Measurements from ENCODE around the gene PAK4. TPM values are rescaled to one million over a fixed set of nuclear protein-coding genes. Genes with fewer than 3 reads are reported as not detected.

Gene PAK4
- total RNA-seq, 4 donors from 2014 or later, result 6.1 to 16.3 (median 7.5) TPM

GRCh38 chr19:39166571-39167391 is 41.2 kb downstream of the PAK4 start:
- peaks cover 0 to 51% (median 12%) of the 10 kb centered on the region in 3 donors for H3K4me1 ChIP-seq
- H3K4me3 ChIP-seq, result peak overlapping the region in 1 of 2 donors; percentile 12
- H3K27ac ChIP-seq, result peak overlapping the region in 3 of 4 donors; percentile 35 to 66 (median 57)
- 26 to 57% methylated on average over 2 to 4 of the region's 24 CpGs for WGBS, 2 donors (ENCODE audit: low coverage in 1 of 2)
- peaks cover 0 to 37% of the 10 kb centered on the region in 2 donors for H3K36me3 ChIP-seq
- no peaks in the 10 kb centered on the region for H3K9me3 ChIP-seq
- peak; percentile 71 for ATAC-seq
- no peaks in the 10 kb centered on the region for H3K27me3 ChIP-seq
- TF ChIP-seq, protein P1, sequence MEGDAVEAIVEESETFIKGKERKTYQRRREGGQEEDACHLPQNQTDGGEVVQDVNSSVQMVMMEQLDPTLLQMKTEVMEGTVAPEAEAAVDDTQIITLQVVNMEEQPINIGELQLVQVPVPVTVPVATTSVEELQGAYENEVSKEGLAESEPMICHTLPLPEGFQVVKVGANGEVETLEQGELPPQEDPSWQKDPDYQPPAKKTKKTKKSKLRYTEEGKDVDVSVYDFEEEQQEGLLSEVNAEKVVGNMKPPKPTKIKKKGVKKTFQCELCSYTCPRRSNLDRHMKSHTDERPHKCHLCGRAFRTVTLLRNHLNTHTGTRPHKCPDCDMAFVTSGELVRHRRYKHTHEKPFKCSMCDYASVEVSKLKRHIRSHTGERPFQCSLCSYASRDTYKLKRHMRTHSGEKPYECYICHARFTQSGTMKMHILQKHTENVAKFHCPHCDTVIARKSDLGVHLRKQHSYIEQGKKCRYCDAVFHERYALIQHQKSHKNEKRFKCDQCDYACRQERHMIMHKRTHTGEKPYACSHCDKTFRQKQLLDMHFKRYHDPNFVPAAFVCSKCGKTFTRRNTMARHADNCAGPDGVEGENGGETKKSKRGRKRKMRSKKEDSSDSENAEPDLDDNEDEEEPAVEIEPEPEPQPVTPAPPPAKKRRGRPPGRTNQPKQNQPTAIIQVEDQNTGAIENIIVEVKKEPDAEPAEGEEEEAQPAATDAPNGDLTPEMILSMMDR (IDR thresholded peaks at IDR 0.05), result no peak
- TF ChIP-seq EP300 (IDR thresholded peaks at IDR 0.05) (no peak), POLR2A (IDR thresholded peaks at IDR 0.05) (no peak)

GRCh38 chr19:39167461-39168257 is 42.1 kb downstream of the PAK4 start:
- Histone ChIP-seq H3K27ac (peak overlapping the region in 3 of 4 donors; percentile 35 to 66 (median 57)), H3K9me3 (no peaks in the 10 kb centered on the region), H3K4me1 (peaks cover 0 to 44% (median 12%) of the 10 kb centered on the region in 3 donors), H3K27me3 (no peaks in the 10 kb centered on the region), H3K4me3 (no peak overlapping the region), H3K36me3 (peaks cover 0 to 46% of the 10 kb centered on the region in 2 donors)
- TF ChIP-seq EP300 (IDR thresholded peaks at IDR 0.05) (no peak), POLR2A (IDR thresholded peaks at IDR 0.05) (no peak), POLR2AphosphoS5 (IDR thresholded peaks at IDR 0.05) (no peak)
- no peak for ATAC-seq
- WGBS, 2 donors (ENCODE audit: low coverage in 1 of 2), result 76 to 81% methylated on average over 5 to 8 of the region's 25 CpGs

DNA sequence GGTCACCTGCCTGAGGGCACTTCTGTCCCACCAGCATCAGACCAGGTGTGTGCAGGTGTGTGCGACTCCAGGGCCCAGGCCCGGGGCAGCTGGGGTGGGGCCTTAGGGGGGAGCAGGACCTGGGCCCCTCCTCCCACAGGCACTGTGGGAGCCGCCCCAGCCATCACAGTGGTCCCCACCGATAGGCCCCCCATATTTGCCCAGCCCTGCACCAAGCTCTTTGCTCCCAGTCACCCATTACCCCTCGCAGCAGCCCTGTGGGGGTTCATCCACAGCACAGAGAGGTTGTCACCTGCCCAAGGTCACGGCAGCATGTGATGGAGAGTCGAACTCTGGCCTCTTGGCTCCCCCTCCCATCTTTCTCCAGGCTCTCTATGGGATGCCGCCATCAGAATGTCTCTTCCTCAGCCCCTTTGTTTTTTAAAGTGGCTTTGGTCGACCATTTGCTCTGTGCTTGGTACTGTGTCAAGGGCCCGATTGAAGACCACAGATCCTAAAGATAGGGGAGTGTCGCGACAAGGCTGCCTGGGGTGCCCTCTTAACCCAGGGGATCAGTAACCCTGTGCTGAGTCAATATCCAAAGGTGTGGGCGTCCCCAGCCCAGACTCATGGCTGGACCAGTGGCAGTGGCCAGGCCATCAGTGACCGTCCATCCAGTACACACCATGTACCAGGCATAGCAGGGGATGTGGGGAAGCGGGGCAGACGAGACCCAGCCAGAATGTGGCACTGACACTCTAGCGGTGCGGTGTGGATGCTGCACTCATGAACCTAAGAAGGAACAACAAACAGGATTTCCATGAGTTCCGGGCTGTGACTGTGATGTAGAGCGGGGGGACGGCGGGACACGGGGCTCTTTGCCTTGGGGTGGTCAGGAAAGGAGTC is 42.9 kb downstream of the PAK4 start:
- Histone ChIP-seq H3K27ac (no peak overlapping the region), H3K9me3 (no peaks in the 10 kb centered on the region), H3K4me1 (peaks cover 0 to 36% (median 12%) of the 10 kb centered on the region in 3 donors), H3K4me3 (no peak overlapping the region), H3K27me3 (no peaks in the 10 kb centered on the region), H3K36me3 (peaks cover 0 to 54% of the 10 kb centered on the region in 2 donors)
- TF ChIP-seq POLR2A (IDR thresholded peaks at IDR 0.05) (no peak), EP300 (IDR thresholded peaks at IDR 0.05) (no peak), POLR2AphosphoS5 (IDR thresholded peaks at IDR 0.05) (no peak)
- TF ChIP-seq, protein P1 (IDR thresholded peaks at IDR 0.05), result no peak
- ATAC-seq, result no peak
- WGBS, 2 donors (ENCODE audit: low coverage in 1 of 2), result 84 to 94% methylated on average over 12 to 13 of the region's 23 CpGs

DNA sequence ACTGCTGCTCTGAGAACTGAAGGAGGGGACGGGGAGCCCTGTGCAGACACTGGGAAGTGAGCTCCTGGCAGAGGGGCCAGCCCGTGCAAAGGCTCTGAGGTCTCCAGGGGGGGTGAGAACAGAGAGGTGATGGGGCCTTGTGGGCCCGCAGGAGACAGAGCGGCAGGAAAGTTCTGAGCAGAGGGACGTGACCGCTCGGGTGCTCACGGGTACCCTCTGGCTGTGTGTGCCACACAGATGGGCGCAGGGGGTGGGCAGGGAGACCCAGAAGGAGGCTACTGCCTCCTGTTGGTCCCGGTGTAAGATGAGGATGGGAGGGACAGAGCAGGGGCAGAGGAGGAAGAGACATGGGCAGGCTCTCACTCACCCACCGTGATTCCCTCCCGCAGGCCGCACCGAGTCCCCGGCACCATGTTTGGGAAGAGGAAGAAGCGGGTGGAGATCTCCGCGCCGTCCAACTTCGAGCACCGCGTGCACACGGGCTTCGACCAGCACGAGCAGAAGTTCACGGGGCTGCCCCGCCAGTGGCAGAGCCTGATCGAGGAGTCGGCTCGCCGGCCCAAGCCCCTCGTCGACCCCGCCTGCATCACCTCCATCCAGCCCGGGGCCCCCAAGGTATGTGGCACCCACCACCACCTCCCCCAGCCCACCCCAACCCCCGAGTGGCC is 43.7 kb downstream of the PAK4 start:
- TF ChIP-seq POLR2AphosphoS5 (IDR thresholded peaks at IDR 0.05) (no peak), POLR2A (IDR thresholded peaks at IDR 0.05) (no peak), EP300 (IDR thresholded peaks at IDR 0.05) (no peak)
- TF ChIP-seq, protein P1 (IDR thresholded peaks at IDR 0.05), result no peak
- Histone ChIP-seq H3K27ac (no peak overlapping the region), H3K4me1 (peaks cover 0 to 36% (median 12%) of the 10 kb centered on the region in 3 donors), H3K36me3 (peaks cover 0 to 62% of the 10 kb centered on the region in 2 donors), H3K9me3 (no peaks in the 10 kb centered on the region), H3K4me3 (no peak overlapping the region), H3K27me3 (no peaks in the 10 kb centered on the region)
- WGBS, 2 donors (ENCODE audit: low coverage in 1 of 2), result 87% methylated on average over 4 to 18 of the region's 36 CpGs
- ATAC-seq, result no peak

Measured in gastroesophageal sphincter (tissue), 4 donors.